Gastroesophageal sphincter (tissue), 3 donors: ENCODE results near the gene SYPL1.

Source experiments
- EP300 ChIP-seq: sonication (generic); formaldehyde crosslinking; IDR thresholded peaks from one replicate; pipeline ENCODE4 v1.6.1; 2017; ENCODE audit warnings: antibody characterized with exemption, mild to moderate bottlenecking
- POLR2A ChIP-seq, 2 donors: fragments of 450-650 bp; IDR thresholded peaks; one replicate each; pipeline ENCODE4 v1.6.1; 2017; ENCODE audit warnings: antibody characterized with exemption in 2 of 2, mild to moderate bottlenecking in 2 of 2, moderate library complexity in 1 of 2
- POLR2AphosphoS5 ChIP-seq: sonication (generic); formaldehyde crosslinking; IDR thresholded peaks from one replicate; pipeline ENCODE4 v1.6.1; 2017; ENCODE audit warnings: antibody characterized with exemption
- TF ChIP-seq, protein P1 (sequence below), 4 experiments: fragments of 200-600 bp in 2 of 4; fragments of 450-650 bp in 2 of 4; sonication (generic) in 1 of 4; IDR thresholded peaks; one replicate each; pipeline ENCODE4 v1.5.1; 2017 to 2019; ENCODE audit warnings: antibody characterized with exemption in 4 of 4, mild to moderate bottlenecking in 2 of 4, moderate library complexity in 2 of 4

GRCh38 chr7:106045586-106045985 lies 66.5 kb downstream of the SYPL1 start:
- TF ChIP-seq, protein P1, sequence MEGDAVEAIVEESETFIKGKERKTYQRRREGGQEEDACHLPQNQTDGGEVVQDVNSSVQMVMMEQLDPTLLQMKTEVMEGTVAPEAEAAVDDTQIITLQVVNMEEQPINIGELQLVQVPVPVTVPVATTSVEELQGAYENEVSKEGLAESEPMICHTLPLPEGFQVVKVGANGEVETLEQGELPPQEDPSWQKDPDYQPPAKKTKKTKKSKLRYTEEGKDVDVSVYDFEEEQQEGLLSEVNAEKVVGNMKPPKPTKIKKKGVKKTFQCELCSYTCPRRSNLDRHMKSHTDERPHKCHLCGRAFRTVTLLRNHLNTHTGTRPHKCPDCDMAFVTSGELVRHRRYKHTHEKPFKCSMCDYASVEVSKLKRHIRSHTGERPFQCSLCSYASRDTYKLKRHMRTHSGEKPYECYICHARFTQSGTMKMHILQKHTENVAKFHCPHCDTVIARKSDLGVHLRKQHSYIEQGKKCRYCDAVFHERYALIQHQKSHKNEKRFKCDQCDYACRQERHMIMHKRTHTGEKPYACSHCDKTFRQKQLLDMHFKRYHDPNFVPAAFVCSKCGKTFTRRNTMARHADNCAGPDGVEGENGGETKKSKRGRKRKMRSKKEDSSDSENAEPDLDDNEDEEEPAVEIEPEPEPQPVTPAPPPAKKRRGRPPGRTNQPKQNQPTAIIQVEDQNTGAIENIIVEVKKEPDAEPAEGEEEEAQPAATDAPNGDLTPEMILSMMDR (IDR thresholded peaks at IDR 0.05) = no peak
- no peak for TF ChIP-seq POLR2AphosphoS5
- TF ChIP-seq EP300 = no peak
- no peak for TF ChIP-seq POLR2A (IDR thresholded peaks at IDR 0.05)
